A549 (cell line): ENCODE data around the gene COQ8B. TPM values are rescaled to one million over a fixed set of nuclear protein-coding genes. Genes with fewer than 3 reads are reported as not detected.

ENCODE experiments used
- ATAC-seq, 2 experiments: fragments of 200-7000 bp in 1 of 2; fragments of >200 bp in 1 of 2; cut with Nextera tagmentation in 1 of 2; cut with Tn5 transposase in 1 of 2; 3 replicates each; pipeline versions ENCODE4 v1.8.0 to v1.9.1; 2018 to 2020; ENCODE audit warnings: mild to moderate bottlenecking in 1 of 2, moderate library complexity in 1 of 2
- CTCF ChIA-PET: fragments of 300-600 bp; sonication (Branson Sonifier 250); formaldehyde crosslinking; extraction: SDS; loops from one replicate; lab custom pipeline; 2021; ENCODE audit warnings: antibody characterized with exemption, inconsistent platforms; lab: Yijun Ruan, JAX
- POLR2A ChIA-PET: fragments of 350-600 bp; formaldehyde crosslinking; extraction: SDS; loops from one replicate; lab custom pipeline; 2021; ENCODE audit warnings: antibody characterized with exemption, inconsistent platforms; lab: Yijun Ruan, JAX
- DNase-seq, 2 experiments: peaks; one replicate each; pipeline versions ENCODE4 v3.0.0 to v3.0.0-alpha.2; 2011 to 2016; ENCODE audit warnings: low read depth in 1 of 2, low spot score in 1 of 2
- FAIRE-seq: peaks from 2 replicates; lab custom pipeline; 2011; peaks lifted over from hg19 to GRCh38; lab: Jason Lieb, UNC
- H3K27ac ChIP-seq, 2 experiments: fragments of >200 bp; sonication (Bioruptor Twin); formaldehyde crosslinking; 3 replicates each; pipeline ENCODE4 v1.5.1; 2016 to 2017
- H3K4me1 ChIP-seq: fragments of >200 bp; sonication (Bioruptor Twin); formaldehyde crosslinking; 3 replicates; pipeline ENCODE4 v1.6.1; 2016
- H3K4me2 ChIP-seq: fragments of >200 bp; sonication (Bioruptor Twin); formaldehyde crosslinking; 3 replicates; pipeline ENCODE4 v1.6.1; 2016
- H3K4me3 ChIP-seq: fragments of >200 bp; sonication (Bioruptor Twin); formaldehyde crosslinking; 3 replicates; pipeline ENCODE4 v1.5.1; 2016
- H3K9me3 ChIP-seq: fragments of >200 bp; sonication (Bioruptor Twin); formaldehyde crosslinking; 3 replicates; pipeline ENCODE4 v1.6.1; 2016
- ATOH8 ChIP-seq: fragments of 250-450 bp; sonication (Bioruptor Pico); IDR thresholded peaks from 2 replicates; pipeline ENCODE4 v1.5.0; 2020; ENCODE audit warnings: low read depth, mild to moderate bottlenecking, moderate library complexity
- BCL3 ChIP-seq: fragments of >200 bp; sonication (Bioruptor Twin); formaldehyde crosslinking; IDR thresholded peaks from 3 replicates; pipeline ENCODE4 v1.6.1; 2016
- CBX2 ChIP-seq: fragments of 200-600 bp; sonication (generic); IDR thresholded peaks from 2 replicates; pipeline ENCODE4 v1.6.1; 2016; ENCODE audit warnings: low read depth, mild to moderate bottlenecking, borderline replicate concordance
- CBX8 ChIP-seq: fragments of 200-600 bp; sonication (generic); IDR thresholded peaks from 2 replicates; pipeline ENCODE4 v1.6.1; 2016
- CEBPB ChIP-seq, 2 experiments: fragments of >200 bp in 1 of 2; sonication (Bioruptor Twin) in 1 of 2; formaldehyde crosslinking in 1 of 2; IDR thresholded peaks; 2 replicates each; pipeline ENCODE4 v1.6.1; 2012 to 2016
- CTCF ChIP-seq: fragments of >200 bp; sonication (Bioruptor Twin); formaldehyde crosslinking; IDR thresholded peaks from 3 replicates; pipeline ENCODE4 v1.5.1; 2016
- E2F6 ChIP-seq: IDR thresholded peaks from 2 replicates; pipeline ENCODE4 v1.6.1; 2012; ENCODE audit warnings: low read depth, borderline replicate concordance
- ELK1 ChIP-seq: fragments of 150-350 bp; IDR thresholded peaks from 2 replicates; pipeline ENCODE4 v1.6.1; 2014; ENCODE audit warnings: low read depth, mild to moderate bottlenecking, low read length
- EP300 ChIP-seq, 2 experiments: fragments of >200 bp; sonication (Bioruptor Twin); formaldehyde crosslinking; IDR thresholded peaks; 2 replicates in 1 of 2; 3 replicates in 1 of 2; pipeline ENCODE4 v1.6.1; 2016 to 2017
- FOXS1 ChIP-seq: fragments of 250-450 bp; sonication (Bioruptor Pico); IDR thresholded peaks from 2 replicates; pipeline ENCODE4 v1.5.0; 2020; ENCODE audit warnings: mild to moderate bottlenecking, moderate library complexity
- KDM1A ChIP-seq: fragments of 200-600 bp; sonication (generic); IDR thresholded peaks from 2 replicates; pipeline ENCODE4 v1.6.1; 2016; ENCODE audit warnings: low read depth, mild to moderate bottlenecking
- KDM5A ChIP-seq: fragments of 200-600 bp; sonication (generic); IDR thresholded peaks from 2 replicates; pipeline ENCODE4 v1.6.1; 2016; ENCODE audit warnings: antibody characterized with exemption, mild to moderate bottlenecking
- MYC ChIP-seq: IDR thresholded peaks from 2 replicates; pipeline ENCODE4 v1.6.1; 2012; ENCODE audit warnings: mild to moderate bottlenecking, inconsistent platforms, low read length, improper control_type of control experiment, borderline replicate concordance
- POLR2A ChIP-seq: IDR thresholded peaks from 2 replicates; pipeline ENCODE4 v1.6.1; 2012; ENCODE audit warnings: mild to moderate bottlenecking, low read length
- RCOR1 ChIP-seq: fragments of 150-350 bp; IDR thresholded peaks from 2 replicates; pipeline ENCODE4 v1.6.1; 2014; ENCODE audit warnings: antibody characterized with exemption, low read length, low read depth
- RFX5 ChIP-seq: fragments of 450-650 bp; IDR thresholded peaks from 2 replicates; pipeline ENCODE4 v1.7.1; 2014; ENCODE audit warnings: antibody characterized with exemption, mild to moderate bottlenecking, moderate library complexity
- RNF2 ChIP-seq: fragments of 200-600 bp; sonication (generic); IDR thresholded peaks from 2 replicates; pipeline ENCODE4 v1.6.1; 2016; ENCODE audit warnings: low read depth, mild to moderate bottlenecking, antibody characterized with exemption, moderate library complexity, borderline replicate concordance
- SMC3 ChIP-seq: fragments of >200 bp; sonication (Bioruptor Twin); formaldehyde crosslinking; IDR thresholded peaks from 3 replicates; pipeline ENCODE4 v1.6.1; 2018; ENCODE audit warnings: inconsistent platforms
- ZNF302 ChIP-seq: fragments of 250-450 bp; sonication (Bioruptor Pico); IDR thresholded peaks from 2 replicates; pipeline ENCODE4 v1.9.0; 2021; ENCODE audit warnings: inconsistent platforms, mild to moderate bottlenecking, moderate library complexity
- WGBS: methylation state at CpG from one replicate; pipeline ENCODE4 v1.1.6; 2017; ENCODE audit errors: missing lambda C conversion rate; 5-methylcytosine and 5-hydroxymethylcytosine counted together
- polyA plus RNA-seq, 4 experiments: library from polyadenylated mRNA; depleted of rRNA in 3 of 4; stranded (reverse); fragments of >200 nt; fragmentation: RNase III in 1 of 4; extraction: RNeasy Plus Mini Kit Qiagen cat#74134 plus additional on column Dnase treatment in 1 of 4; gene quantifications; 2 replicates in 3 of 4; 3 replicates in 1 of 4; pipeline ENCODE4 v1.2.3, GENCODE V29; 2011 to 2017

COQ8B gene
- polyA plus RNA-seq, 2 of the 4 experiments (the other 2 are of a cell fraction) = 47.2 to 63.6 TPM

- FAIRE-seq (no peak), ATAC-seq (0 out of 6 replicates have a peak, but pooled peaks of 1 of the 2 experiments have one; percentile 2), DNase-seq (no peak)
- TF ChIP-seq KDM1A (peak; percentile 60; the same call in 1 of the 2 replicates), ZNF302 (CRISPR knock-in tag) (no peak)
- ChIA-PET CTCF (interaction anchor here (0.9 to 5.3 kb wide), 12 partner anchors 9 to 105 kb away, joined by 3 to 66 read pairs (median 3); partner anchors contain the start of genes EGLN2 and RAB4B), POLR2A (no interaction called here)
- peak overlapping the region in 1 of 2 experiments; percentile 93; a peak in 2 of 6 replicates for H3K27ac ChIP-seq
- H3K9me3 ChIP-seq = no peaks in the 10 kb centered on the region
- no peak overlapping the region for H3K4me2 ChIP-seq
- H3K4me3 ChIP-seq = no peak overlapping the region
- WGBS = 89% methylated on average over 11 of the region's 11 CpGs
- H3K4me1 ChIP-seq = peaks cover 32% of the 10 kb centered on the region
These were observed 23.4 kb downstream of the COQ8B start for GRCh38 chr19:40693150-40693788.

GRCh38 chr19:40692212-40692551 lies 24.5 kb downstream of the COQ8B start:
- no peak overlapping the region for H3K4me2 ChIP-seq
- 90% methylated on average over 14 of the region's 14 CpGs for WGBS
- DNase-seq = no peak
- H3K4me3 ChIP-seq = no peak overlapping the region
- ATAC-seq = peak in 1 of 2 experiments; percentile 14; a peak in 3 of 6 replicates
- TF ChIP-seq POLR2A (no peak), ELK1 (no peak), ATOH8 (CRISPR knock-in tag) (no peak), FOXS1 (CRISPR knock-in tag) (no peak), KDM5A (no peak), KDM1A (no peak), SMC3 (no peak), RCOR1 (no peak), MYC (no peak), E2F6 (no peak), RFX5 (no peak), RNF2 (no peak), CBX8 (no peak), EP300 (IDR thresholded peaks at IDR 0.05) (no peak), CBX2 (no peak), BCL3 (no peak), CTCF (no peak), CEBPB (IDR thresholded peaks at IDR 0.05) (no peak)
- TF ChIP-seq, all 56 proteins: peak for 0
- ChIA-PET POLR2A (interaction anchor here (0.9 to 2.3 kb wide), 3 partner anchors 17 to 59 kb away, joined by 5 to 37 read pairs (median 7); partner anchors contain the start of genes COQ8B, ITPKC and SNRPA), CTCF (interaction anchor here (0.7 to 5.3 kb wide), 8 partner anchors 10 to 106 kb away, joined by 3 to 66 read pairs (median 4); partner anchors contain the start of gene EGLN2)
- FAIRE-seq = no peak
- peaks cover 42% of the 10 kb centered on the region for H3K4me1 ChIP-seq
- H3K27ac ChIP-seq = peak overlapping the region in 1 of 2 experiments; percentile 93; a peak in 4 of 6 replicates
- no peaks in the 10 kb centered on the region for H3K9me3 ChIP-seq
